ENCODE measurements around the gene FAM171A1. TPM values are rescaled to one million over a fixed set of nuclear protein-coding genes. Genes with fewer than 3 reads are reported as not detected.

Gene FAM171A1
- total and polyA plus RNA-seq, 2 donors (not counting 3 experiments of a cell fraction or from before 2014, with no cell fraction given) = 56.3 to 75.8 TPM

DNA sequence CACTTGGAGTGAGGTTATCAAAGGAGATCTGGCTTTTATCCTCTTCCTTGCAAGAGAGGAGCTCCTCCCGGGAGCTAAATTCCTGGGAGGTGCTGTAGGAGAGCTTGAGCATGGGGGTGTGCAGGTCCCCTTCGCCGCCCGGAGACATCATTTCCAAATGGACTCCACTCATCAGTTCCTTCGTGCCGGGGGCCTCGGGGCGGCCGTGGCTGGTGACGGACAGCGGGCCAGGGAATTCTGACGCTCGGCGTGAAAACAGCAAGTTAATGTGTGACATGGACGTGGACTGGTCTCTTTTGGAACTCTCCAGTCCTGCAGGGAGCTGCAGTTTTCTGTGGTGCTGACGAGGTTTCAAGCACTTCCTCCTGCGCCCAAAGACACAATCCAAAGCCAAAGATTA lies 156.9 kb downstream of the FAM171A1 start:
- Histone ChIP-seq H3K9ac (replicated peaks; ENCODE audit: extremely low read depth, insufficient read depth, low read length) (no peak overlapping the region), H3K79me2 (ENCODE audit: control insufficient read depth, insufficient read depth, low read length) (peaks cover 13% of the 10 kb centered on the region), H4K20me1 (replicated peaks; ENCODE audit: control insufficient read depth, extremely low read depth, insufficient read depth, low read length) (no peaks in the 10 kb centered on the region), H2AFZ (ENCODE audit: low read depth, low read length) (no peak overlapping the region), H3K27ac (ENCODE audit: insufficient read depth, low read depth, low read length) (no peak overlapping the region), H3K36me3 (ENCODE audit: control insufficient read depth in 2 of 2, extremely low read depth in 1 of 2, insufficient read depth in 2 of 2, low read length in 2 of 2) (peaks cover 10 to 13% of the 10 kb centered on the region in 2 experiments), H3K4me3 (replicated peaks in 1 of 3; ENCODE audit: insufficient read depth in 1 of 3, low read depth in 1 of 3, low read length in 3 of 3) (no peak overlapping the region), H3K4me1 (ENCODE audit: control insufficient read depth, extremely low read depth, insufficient read depth, low read length) (peaks cover 19% of the 10 kb centered on the region), H3K4me2 (ENCODE audit: insufficient read depth, low read length) (no peak overlapping the region), H3K9me1 (replicated peaks; ENCODE audit: control insufficient read depth, extremely low read depth, insufficient read depth, low read length) (no peaks in the 10 kb centered on the region), H3K27me3 (ENCODE audit: control insufficient read depth in 2 of 2, insufficient read depth in 2 of 2, low read length in 2 of 2) (no peaks in the 10 kb centered on the region), H3K9me3 (replicated peaks; ENCODE audit: control insufficient read depth, insufficient read depth, low read length) (no peaks in the 10 kb centered on the region)
- intact Hi-C loops (cut with micrococcal nuclease) (no loop called here), dilution Hi-C loops (cut with MboI; ENCODE audit: extremely low pct_ligation_motif_present, low sequenced_read_pairs) (no loop called here)
- POLR2A ChIA-PET = no interaction called here
- no TSS peak for BruUV-seq (replicated peaks)
- DNase-seq (ENCODE audit: low read depth, low spot score) = no peak
- no peak for FAIRE-seq
- TF ChIP-seq JUN (IDR thresholded peaks at IDR 0.05; ENCODE audit: borderline replicate concordance, insufficient read depth, insufficient read length, low read depth) (no peak), MYC (IDR thresholded peaks at IDR 0.05; ENCODE audit: low read depth, low read length) (no peak), POLR2AphosphoS5 (IDR thresholded peaks at IDR 0.05; ENCODE audit: insufficient read depth, low read depth, low read length) (no peak), FOS (IDR thresholded peaks at IDR 0.05; ENCODE audit: borderline replicate concordance, insufficient read depth, low read length) (no peak), EZH2 (IDR thresholded peaks at IDR 0.05; ENCODE audit: borderline replicate concordance, low read depth, low read length, severe bottlenecking) (no peak), POLR2A (IDR thresholded peaks at IDR 0.05; ENCODE audit: low read depth, low read length) (no peak)
- TF ChIP-seq, protein P1, sequence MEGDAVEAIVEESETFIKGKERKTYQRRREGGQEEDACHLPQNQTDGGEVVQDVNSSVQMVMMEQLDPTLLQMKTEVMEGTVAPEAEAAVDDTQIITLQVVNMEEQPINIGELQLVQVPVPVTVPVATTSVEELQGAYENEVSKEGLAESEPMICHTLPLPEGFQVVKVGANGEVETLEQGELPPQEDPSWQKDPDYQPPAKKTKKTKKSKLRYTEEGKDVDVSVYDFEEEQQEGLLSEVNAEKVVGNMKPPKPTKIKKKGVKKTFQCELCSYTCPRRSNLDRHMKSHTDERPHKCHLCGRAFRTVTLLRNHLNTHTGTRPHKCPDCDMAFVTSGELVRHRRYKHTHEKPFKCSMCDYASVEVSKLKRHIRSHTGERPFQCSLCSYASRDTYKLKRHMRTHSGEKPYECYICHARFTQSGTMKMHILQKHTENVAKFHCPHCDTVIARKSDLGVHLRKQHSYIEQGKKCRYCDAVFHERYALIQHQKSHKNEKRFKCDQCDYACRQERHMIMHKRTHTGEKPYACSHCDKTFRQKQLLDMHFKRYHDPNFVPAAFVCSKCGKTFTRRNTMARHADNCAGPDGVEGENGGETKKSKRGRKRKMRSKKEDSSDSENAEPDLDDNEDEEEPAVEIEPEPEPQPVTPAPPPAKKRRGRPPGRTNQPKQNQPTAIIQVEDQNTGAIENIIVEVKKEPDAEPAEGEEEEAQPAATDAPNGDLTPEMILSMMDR (IDR thresholded peaks at IDR 0.05; ENCODE audit: extremely low read depth in 1 of 2, insufficient read depth in 1 of 2, low read depth in 1 of 2, low read length in 2 of 2) = no peak
- CTCF ChIA-PET = interaction anchor here (4.9 kb wide), 1 partner anchor 157 kb away, joined by 24 read pairs; the partner anchor contains the start of gene FAM171A1

Measured in endothelial cell of umbilical vein (primary cell).